B cell (primary cell): ENCODE results near the gene TMX2. TPM values are rescaled to one million over a fixed set of nuclear protein-coding genes. Genes with fewer than 3 reads are reported as not detected.
A peak's percentile ranks its signal among the peaks of the same experiment; 100 is the strongest.

Source experiments
- ATAC-seq: fragments of 200-7000 bp; cut with Tn5 transposase; one replicate; pipeline ENCODE4 v1.10.0; 2021; ENCODE audit warnings: low read depth, mild to moderate bottlenecking, moderate number of reproducible peaks, moderate library complexity
- CTCF ChIA-PET: fragments of 350-600 bp; sonication (Branson Sonifier 250); formaldehyde crosslinking; loops from one replicate; lab custom pipeline; 2021; ENCODE audit warnings: antibody characterized with exemption, inconsistent platforms; lab: Charles Lee
- POLR2A ChIA-PET: fragments of 350-600 bp; sonication (Branson Sonifier 250); formaldehyde crosslinking; loops from one replicate; lab custom pipeline; 2021; ENCODE audit warnings: antibody characterized with exemption; lab: Charles Lee
- DNase-seq: peaks from one replicate; pipeline ENCODE4 v3.0.0; 2013
- H2AFZ ChIP-seq: 2 replicates; pipeline ENCODE4 v1.6.1; 2012; ENCODE audit warnings: mild to moderate bottlenecking, low read depth, low read length; ENCODE audit not compliant: insufficient read depth, poor library complexity, severe bottlenecking
- H3K27ac ChIP-seq, 2 donors: 1 replicate in 1 of 2; 2 replicates in 1 of 2; pipeline ENCODE4 v1.5.1; 2012 to 2013; ENCODE audit warnings: low read length in 2 of 2, mild to moderate bottlenecking in 2 of 2, moderate library complexity in 1 of 2
- H3K27me3 ChIP-seq, 4 experiments: fragments of 200-600 bp in 1 of 4; sonication (generic) in 1 of 4; replicated peaks in 1 of 4; 1 replicate in 2 of 4; 2 replicates in 2 of 4; pipeline versions ENCODE4 v1.6.1 to v1.7.0; 2013 to 2016; ENCODE audit warnings: low read length in 3 of 4, mild to moderate bottlenecking in 2 of 4, mixed read lengths in 1 of 4, moderate library complexity in 1 of 4; ENCODE audit not compliant: insufficient read depth in 4 of 4, control insufficient read depth in 3 of 4; ENCODE audit errors: control extremely low read depth in 1 of 4
- H3K36me3 ChIP-seq, 2 experiments: replicated peaks in 1 of 2; 1 replicate in 1 of 2; 2 replicates in 1 of 2; pipeline versions ENCODE4 v1.6.1 to v1.7.1; 2013; ENCODE audit warnings: low read length in 1 of 2; ENCODE audit not compliant: insufficient read depth in 2 of 2, control insufficient read depth in 1 of 2; ENCODE audit errors: control extremely low read depth in 1 of 2, extremely low read depth in 1 of 2
- H3K4me1 ChIP-seq, 2 donors: fragments of 200-600 bp in 1 of 2; sonication (generic) in 1 of 2; 1 replicate in 1 of 2; 2 replicates in 1 of 2; pipeline versions ENCODE4 v1.5.1 to v1.6.1; 2013 to 2017; ENCODE audit warnings: low read length in 2 of 2; ENCODE audit not compliant: control insufficient read depth in 2 of 2, insufficient read depth in 2 of 2
- H3K4me2 ChIP-seq: replicated peaks from 2 replicates; pipeline ENCODE3; 2012; ENCODE audit warnings: mild to moderate bottlenecking, low read depth, low read length; ENCODE audit not compliant: poor library complexity, severe bottlenecking
- H3K4me3 ChIP-seq, 5 experiments: fragments of 200-600 bp in 1 of 5; sonication (generic) in 1 of 5; 1 replicate in 3 of 5; 2 replicates in 2 of 5; pipeline versions ENCODE4 v1.5.1 to v1.7.0; 2011 to 2016; ENCODE audit warnings: low read length in 4 of 5, mild to moderate bottlenecking in 4 of 5, low read depth in 2 of 5, control low read depth in 1 of 5, moderate library complexity in 1 of 5; ENCODE audit not compliant: insufficient read depth in 1 of 5; ENCODE audit errors: control extremely low read depth in 1 of 5, extremely low read depth in 1 of 5
- H3K79me2 ChIP-seq: fragments of 200-600 bp; sonication (generic); one replicate; pipeline ENCODE4 v1.6.0; 2016; ENCODE audit warnings: low read length; ENCODE audit not compliant: control insufficient read depth, insufficient read depth
- H3K9ac ChIP-seq: fragments of 200-600 bp; sonication (generic); 2 replicates; pipeline ENCODE4 v1.6.1; 2017; ENCODE audit warnings: mild to moderate bottlenecking, low read length, moderate library complexity
- H3K9me3 ChIP-seq, 3 donors: one replicate each; pipeline versions ENCODE4 v1.6.1 to v1.7.1; 2013; ENCODE audit warnings: low read length in 2 of 3; ENCODE audit not compliant: control insufficient read depth in 2 of 3, insufficient read depth in 1 of 3; ENCODE audit errors: control extremely low read depth in 1 of 3
- H4K20me1 ChIP-seq: 2 replicates; pipeline ENCODE4 v1.6.0; 2012; ENCODE audit warnings: mild to moderate bottlenecking, low read length; ENCODE audit not compliant: insufficient read depth, control insufficient read depth, poor library complexity, severe bottlenecking
- H3K27ac Mint-ChIP-seq: one replicate; pipeline ENCODE4 v1.8.0; 2021; ENCODE audit warnings: mixed read lengths
- H3K27me3 Mint-ChIP-seq: one replicate; pipeline ENCODE4 v1.8.0; 2021; ENCODE audit warnings: mixed read lengths
- H3K4me1 Mint-ChIP-seq: one replicate; pipeline ENCODE4 v1.8.0; 2021; ENCODE audit warnings: mixed read lengths
- H3K4me3 Mint-ChIP-seq: one replicate; pipeline ENCODE4 v1.8.0; 2021; ENCODE audit warnings: mixed read lengths
- H3K9me3 Mint-ChIP-seq: one replicate; pipeline ENCODE4 v1.8.0; 2022; ENCODE audit warnings: mixed read lengths; ENCODE audit not compliant: insufficient read depth
- CTCF ChIP-seq: fragments of 200-600 bp; IDR thresholded peaks from one replicate; pipeline ENCODE4 v1.8.0; 2022; ENCODE audit warnings: antibody characterized with exemption, mild to moderate bottlenecking
- EZH2 ChIP-seq: IDR thresholded peaks from 2 replicates; pipeline ENCODE4 v1.6.1; 2012; ENCODE audit warnings: borderline replicate concordance, low read depth, mild to moderate bottlenecking, moderate library complexity, low read length; ENCODE audit not compliant: insufficient read depth, poor library complexity, severe bottlenecking
- WGBS: methylation state at CpG from one replicate; pipeline ENCODE4 v1.1.5; 2013; ENCODE audit warnings: missing lambda C conversion rate; ENCODE audit not compliant: insufficient coverage; 5-methylcytosine and 5-hydroxymethylcytosine counted together
- intact Hi-C: fragments of 100-400 bp; cut with micrococcal nuclease; formaldehyde crosslinking; loops from one replicate; pipeline ENCODE4 v1.10.0; 2022
- polyA minus RNA-seq: library from RNA; depleted of rRNA, polyadenylated mRNA; stranded (reverse); fragments of >200 nt; gene quantifications from 2 replicates; pipeline ENCODE4 v1.2.3, GENCODE V29; 2012
- polyA plus RNA-seq: library from polyadenylated mRNA; depleted of rRNA; stranded (reverse); fragments of >200 nt; gene quantifications from 2 replicates; pipeline ENCODE4 v1.2.3, GENCODE V29; 2012
- total RNA-seq, 2 donors: library from RNA; stranded (reverse); fragments of 120-200 nt in 1 of 2; gene quantifications; 1 replicate in 1 of 2; 2 replicates in 1 of 2; pipeline versions ENCODE4 v1.2.3 to v1.2.4, GENCODE V29; 2013 to 2022

The TMX2 gene
- total RNA-seq (58.8 and 60.2 TPM in 2 replicates), polyA plus RNA-seq (29.5 and 40.3 TPM in 2 replicates), polyA minus RNA-seq (40.6 and 48.9 TPM in 2 replicates)
- total RNA-seq (2013) = 64.0 TPM

- no peak for TF ChIP-seq CTCF
- no peak for TF ChIP-seq EZH2
- peaks cover 42% of the 10 kb centered on the region for H3K4me1 Mint-ChIP-seq
These were observed at the start of gene TMX2 for GRCh38 chr11:57712256-57713150. TSS of gene TMX2 (plus strand) at chr11:57712593. CDS start at chr11:57712619, 26 bp downstream.

More at GRCh38 chr11:57712256-57713150, at the start of gene TMX2:
- Histone ChIP-seq H3K9ac (peak within 1 kb of the TSS; percentile 98), H3K27me3 (no peaks in the 10 kb centered on the region), H3K27ac (peak within 1 kb of the TSS; percentile 70 to 96), H3K36me3 (no peaks in the 10 kb centered on the region), H3K4me1 (peaks cover 21 to 28% of the 10 kb centered on the region in 2 donors), H4K20me1 (peaks cover 14% of the 10 kb centered on the region), H3K4me3 (peak within 1 kb of the TSS; percentile 78 to 100 (median 93)), H3K9me3 (no peaks in the 10 kb centered on the region), H2AFZ (peak within 1 kb of the TSS; percentile 97), H3K4me2 (peak within 1 kb of the TSS; percentile 89), H3K79me2 (peaks cover 72% of the 10 kb centered on the region)
- ChIA-PET CTCF (interaction anchor here (1.2 to 5.0 kb wide), 3 partner anchors 88 to 255 kb away, joined by 3 to 43 read pairs (median 4); no protein-coding TSS in a partner anchor), POLR2A (interaction anchor here (1.0 to 2.6 kb wide), 5 partner anchors 15 to 88 kb away, joined by 3 to 12 read pairs (median 4); partner anchors contain the start of gene SELENOH)
- peak within 1 kb of the TSS; percentile 99 for H3K4me3 Mint-ChIP-seq
- H3K27me3 Mint-ChIP-seq = no peaks in the 10 kb centered on the region
- intact Hi-C loops = loop anchor here (1.0 to 2.0 kb wide), 7 partner anchors 29 to 378 kb away; partner anchors contain the start of genes CLP1, SELENOH and SSRP1
- DNase-seq (peak; percentile 96), ATAC-seq (peak; percentile 86)
- peak within 1 kb of the TSS; percentile 94 for H3K27ac Mint-ChIP-seq
- under 1% methylated on average over 42 of the region's 53 CpGs for WGBS
- H3K9me3 Mint-ChIP-seq = no peaks in the 10 kb centered on the region
